HG03342 (cell line): ENCODE results near the gene CHD3.

ENCODE experiments used
- ATAC-seq: cut with Tn5 transposase; IDR thresholded peaks from one replicate; pipeline ENCODE4 v1.9.1; 2021; ENCODE audit warnings: mild to moderate bottlenecking, moderate library complexity; ENCODE audit not compliant: unreplicated experiment

The CHD3 gene

DNA sequence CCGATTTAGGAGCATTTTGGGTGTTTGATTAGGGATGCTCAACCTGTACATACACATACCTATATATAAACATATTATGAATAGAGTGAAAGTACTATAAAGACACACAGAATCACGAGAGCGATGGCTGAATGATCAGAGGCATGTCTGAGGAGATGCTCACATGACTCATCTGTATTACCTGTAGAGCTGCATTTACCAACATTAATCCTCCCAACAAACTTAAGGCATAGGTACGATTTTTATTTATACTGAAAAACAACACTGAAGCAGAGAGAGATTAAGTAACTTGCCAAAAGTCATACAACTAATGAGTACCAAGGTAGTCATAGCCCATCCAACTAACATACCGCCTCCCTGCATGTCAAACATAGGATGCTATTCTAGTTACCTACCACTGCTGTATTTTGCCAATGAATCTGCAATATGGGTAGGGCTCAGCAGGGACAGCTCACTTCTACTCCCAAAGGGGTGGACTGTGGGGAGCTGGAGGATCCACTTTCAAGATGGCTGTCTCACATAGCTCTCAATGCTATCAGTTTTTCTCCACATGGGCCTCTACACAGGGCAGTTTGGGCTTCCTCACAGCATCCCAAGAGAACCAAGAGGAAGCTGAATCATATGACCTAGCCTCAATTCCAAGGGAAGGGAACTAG lies 23.5 kb upstream of the CHD3 start:
- no peak for ATAC-seq

DNA sequence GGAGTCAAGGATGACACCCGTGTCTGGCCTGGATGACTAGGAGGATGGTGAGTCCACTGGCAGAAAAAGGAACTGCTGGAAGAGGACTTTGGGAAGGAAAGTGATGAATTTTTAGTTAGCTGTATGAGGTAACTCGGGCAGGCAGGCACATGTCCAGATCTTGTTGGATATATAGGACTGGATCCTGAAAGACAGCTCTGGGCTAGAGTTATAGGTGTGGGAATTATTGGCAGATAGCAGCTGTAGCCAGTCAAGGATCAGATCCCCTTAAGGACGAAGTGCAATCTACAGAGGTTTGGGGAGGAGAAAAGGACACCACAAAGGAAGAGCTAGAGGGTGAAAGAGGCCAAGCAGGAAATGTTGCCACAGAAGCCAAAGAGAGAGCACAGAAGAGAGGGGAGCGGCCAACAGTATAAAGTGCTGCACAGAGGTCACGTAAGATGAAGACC lies 20.7 kb upstream of the CHD3 start:
- ATAC-seq, result no peak

DNA sequence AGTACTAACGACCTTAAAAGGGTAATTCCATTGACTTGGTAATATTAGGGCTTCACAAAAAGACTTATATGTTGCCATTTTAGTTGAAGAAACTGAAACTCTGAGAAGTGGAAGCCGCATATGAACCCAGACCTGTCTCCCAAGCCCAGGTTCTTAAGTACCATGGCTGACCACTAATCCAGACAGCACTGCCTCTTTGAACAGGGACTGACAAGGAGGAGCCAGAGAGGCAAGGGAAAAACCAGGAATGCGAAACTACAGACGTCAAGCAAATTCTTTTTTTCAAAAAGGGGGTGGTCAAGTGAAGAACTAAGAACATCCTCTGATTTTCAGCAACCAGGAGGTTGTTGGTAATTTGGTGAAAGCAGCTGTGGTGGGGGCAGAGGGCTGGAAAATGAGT lies 15.5 kb upstream of the CHD3 start:
- no peak for ATAC-seq

DNA sequence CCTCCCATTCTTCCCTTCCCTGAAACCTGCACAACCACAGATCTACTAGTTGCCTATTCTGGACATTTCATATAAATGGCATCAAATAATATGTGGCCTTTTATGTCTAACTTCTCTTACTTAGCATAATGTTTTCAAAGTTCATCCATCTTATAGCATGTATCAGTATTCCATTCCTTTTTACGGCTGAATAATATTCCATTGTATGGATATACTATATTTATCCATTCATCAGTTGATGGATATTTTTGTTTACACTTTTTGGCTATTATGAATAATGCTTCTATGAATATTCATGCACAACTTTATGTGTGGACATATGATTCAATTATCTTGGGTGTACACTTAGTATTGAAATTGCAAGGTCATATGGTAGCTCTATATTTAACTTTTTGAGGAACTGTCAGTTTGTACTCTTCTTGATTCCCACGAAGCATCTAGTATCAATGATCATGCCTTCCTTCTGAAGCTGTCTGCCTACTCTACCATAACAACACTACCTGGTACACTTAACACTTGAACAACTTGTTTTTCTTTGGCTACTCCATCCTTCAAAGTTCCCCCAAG lies 12.7 kb upstream of the CHD3 start:
- ATAC-seq, result no peak

DNA sequence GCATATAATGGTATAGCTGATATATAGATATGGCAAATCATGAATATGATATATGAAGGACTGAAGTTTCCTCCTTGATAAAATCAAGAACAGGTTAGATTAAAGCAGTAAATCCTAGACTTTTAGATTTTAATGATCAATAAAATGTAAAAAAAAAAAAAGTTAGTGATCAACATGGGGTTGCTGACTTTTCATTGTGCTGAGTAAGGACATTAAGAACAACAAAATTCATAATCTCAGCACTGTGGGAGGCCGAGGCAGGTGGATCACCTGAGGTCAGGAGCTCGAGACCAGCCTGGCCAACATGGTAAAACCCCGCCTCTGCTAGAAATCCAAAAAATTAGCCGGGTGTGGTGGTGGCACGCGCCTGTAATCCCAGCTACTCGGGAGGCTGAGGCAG lies 10.4 kb upstream of the CHD3 start:
- no peak for ATAC-seq

DNA sequence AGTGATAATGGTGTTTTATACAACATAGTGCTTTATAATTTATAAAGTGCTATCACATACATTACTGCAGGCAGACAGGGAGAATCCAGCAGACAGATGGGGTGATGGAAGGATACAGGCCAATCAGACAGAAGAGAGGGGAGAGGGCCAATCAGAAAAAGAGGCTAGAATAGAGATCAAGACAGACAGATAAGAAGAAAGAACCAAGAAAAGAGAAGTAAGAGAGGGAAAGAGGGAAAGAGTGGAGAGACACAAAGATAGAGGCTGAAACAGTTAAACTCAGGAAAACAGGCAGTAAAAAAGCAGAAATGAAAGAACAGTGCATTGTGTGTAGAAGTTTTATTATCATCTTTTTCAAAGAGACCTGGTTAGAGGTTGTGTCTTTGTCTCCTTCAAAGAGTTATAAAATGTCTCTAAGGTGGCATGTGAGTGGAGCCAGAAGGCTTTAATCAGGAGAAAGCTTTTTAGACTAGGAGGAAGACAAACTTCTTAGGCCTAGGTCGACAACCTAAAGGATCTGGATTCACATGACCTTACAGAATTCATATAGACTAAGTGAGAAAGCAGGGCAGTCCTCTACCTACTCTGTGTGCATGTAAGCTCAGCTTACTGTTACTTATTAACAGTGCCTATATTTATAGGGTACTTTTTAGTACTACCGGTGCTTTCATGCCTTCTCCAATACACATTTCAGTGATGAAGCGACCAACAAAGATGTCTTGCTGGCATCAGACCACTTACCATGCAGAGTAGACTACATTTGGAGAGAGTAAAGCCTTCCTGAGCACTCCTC lies 8.3 kb upstream of the CHD3 start:
- ATAC-seq, result no peak

DNA sequence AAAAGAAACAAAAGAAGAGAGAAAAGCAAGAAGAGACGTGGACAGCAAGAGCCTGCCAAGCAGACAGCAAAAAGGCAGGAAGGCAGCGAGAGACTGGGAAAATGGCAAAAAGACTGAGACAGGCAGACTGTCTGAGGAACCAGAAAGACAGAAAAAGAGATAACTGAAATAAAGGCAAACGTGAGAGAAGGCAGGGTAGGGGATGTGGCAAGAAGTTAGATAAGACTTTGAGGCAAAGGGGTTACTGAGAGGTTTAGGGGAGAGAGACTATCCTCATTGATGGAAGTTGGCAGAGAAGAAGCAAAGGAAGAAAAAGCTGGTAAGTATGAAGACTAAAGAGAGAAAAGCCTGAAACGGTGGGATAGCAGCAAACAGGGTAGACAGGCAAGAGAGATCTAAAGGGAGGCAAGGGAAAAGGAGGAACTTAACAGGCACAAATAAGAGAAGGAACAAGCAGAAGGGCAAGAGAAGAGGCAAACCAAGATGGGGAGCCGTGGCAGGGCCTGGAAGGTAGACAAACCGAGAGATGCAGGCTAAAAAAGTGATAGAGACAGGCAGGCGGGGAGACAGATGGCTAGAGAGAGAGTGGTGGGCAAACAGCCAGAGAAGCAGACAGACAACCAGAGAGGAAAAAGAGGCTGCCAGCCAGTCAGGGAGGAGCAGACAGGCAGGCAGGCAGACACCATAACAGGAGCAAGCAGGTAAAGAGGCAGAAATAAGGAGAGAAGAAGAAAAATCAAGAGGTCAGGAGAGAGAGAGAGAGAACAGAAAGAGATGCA lies 7.1 kb upstream of the CHD3 start:
- ATAC-seq, result no peak

DNA sequence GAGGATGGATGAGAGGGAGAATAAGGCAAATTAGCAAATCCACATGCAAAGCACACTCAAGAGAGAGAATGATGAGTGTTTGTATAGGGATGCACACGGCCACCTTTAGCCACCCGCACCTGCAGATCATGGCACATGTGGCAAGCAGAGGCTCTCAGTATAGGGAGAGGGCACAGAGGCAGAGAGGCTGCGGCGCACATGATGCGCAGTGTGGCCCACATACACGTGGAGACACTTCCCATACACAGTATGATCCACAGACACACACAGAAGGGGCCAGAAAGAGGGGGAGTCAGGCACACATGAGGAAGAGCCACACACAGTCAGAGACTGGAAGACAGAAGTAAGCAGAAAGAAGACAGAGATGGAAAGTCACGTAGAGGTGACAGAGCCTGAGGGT lies 6.5 kb upstream of the CHD3 start:
- no peak for ATAC-seq

DNA sequence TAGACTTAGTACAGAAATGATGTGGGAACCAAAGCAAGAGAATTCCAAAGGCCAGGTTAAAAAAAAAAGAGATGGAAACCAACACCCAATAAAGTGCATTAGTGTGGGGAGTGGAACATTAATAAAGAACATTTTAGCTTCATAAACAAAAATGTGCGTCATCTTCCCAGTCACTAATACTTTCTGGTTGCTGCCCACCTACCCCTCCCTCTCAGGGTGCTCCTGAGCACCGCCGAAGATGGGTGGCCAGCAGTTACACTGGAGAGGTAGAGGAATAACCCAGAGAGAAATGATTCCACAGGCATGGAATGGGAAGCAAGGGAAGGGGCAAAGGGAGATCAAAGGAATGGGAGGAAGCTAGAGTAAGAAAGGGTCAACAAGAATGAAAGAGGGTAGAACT lies 6.0 kb upstream of the CHD3 start:
- ATAC-seq, result no peak

DNA sequence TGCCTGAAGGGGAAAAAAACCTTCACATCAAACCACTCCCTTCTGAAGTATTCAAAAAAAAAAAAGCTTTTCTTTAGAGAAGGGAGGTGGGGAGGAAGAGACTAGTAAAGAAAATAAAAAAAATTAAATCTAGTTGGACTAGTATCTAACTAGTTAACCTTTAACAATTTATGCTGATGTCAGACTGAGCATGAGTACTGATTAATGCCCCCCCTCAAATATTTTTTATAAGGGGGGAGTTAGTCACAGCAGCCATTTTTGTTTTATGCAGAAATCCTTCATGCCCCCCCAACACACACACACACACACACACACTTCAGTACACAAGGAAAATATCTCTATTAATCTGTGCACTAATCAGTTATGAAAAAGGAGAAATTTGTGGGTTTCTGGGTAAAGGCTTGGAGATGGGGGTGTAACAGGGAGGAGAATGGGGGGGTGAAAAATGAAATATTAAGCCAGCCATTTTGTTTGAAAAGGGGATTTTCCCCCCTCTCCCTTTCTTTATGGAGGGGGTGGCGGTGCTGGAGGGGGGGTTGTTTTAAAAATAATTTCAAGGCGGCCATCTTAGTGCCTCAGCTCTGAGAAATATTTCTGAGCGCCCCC lies 4.7 kb upstream of the CHD3 start:
- ATAC-seq, result no peak

DNA sequence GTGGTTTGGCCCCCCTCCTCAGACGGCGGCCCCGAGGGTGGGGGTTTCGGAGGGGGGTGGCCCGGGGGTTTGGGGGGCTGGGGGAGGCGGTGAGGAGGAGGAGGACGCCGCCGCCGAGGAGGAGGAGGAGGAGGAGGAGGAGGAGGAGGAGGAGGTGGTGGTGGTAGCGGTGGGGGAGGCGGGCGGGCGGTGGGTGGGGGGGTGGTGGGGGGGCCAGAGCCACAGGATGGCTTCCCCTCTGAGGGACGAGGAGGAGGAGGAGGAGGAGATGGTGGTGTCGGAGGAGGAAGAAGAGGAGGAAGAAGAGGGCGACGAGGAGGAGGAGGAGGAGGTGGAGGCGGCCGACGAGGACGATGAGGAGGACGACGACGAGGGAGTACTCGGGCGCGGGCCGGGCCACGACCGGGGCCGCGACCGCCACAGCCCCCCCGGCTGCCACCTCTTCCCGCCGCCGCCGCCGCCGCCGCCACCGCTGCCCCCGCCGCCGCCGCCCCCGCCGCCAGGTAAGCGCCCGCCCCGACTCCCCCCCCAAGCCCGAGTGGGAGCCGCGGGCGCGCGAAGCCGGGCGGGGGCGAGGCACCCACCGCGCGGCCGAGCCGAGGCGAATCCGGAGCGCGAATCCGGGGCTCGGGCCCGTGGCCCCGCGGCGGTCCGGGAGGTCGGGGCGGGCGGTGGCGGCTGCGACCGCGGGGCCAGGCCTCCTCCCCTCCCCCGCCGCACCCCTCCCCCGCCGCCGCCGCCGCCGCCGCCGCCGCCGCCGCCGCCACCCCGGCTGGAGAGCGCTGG lies 3.8 kb upstream of the CHD3 start:
- ATAC-seq, result no peak

DNA sequence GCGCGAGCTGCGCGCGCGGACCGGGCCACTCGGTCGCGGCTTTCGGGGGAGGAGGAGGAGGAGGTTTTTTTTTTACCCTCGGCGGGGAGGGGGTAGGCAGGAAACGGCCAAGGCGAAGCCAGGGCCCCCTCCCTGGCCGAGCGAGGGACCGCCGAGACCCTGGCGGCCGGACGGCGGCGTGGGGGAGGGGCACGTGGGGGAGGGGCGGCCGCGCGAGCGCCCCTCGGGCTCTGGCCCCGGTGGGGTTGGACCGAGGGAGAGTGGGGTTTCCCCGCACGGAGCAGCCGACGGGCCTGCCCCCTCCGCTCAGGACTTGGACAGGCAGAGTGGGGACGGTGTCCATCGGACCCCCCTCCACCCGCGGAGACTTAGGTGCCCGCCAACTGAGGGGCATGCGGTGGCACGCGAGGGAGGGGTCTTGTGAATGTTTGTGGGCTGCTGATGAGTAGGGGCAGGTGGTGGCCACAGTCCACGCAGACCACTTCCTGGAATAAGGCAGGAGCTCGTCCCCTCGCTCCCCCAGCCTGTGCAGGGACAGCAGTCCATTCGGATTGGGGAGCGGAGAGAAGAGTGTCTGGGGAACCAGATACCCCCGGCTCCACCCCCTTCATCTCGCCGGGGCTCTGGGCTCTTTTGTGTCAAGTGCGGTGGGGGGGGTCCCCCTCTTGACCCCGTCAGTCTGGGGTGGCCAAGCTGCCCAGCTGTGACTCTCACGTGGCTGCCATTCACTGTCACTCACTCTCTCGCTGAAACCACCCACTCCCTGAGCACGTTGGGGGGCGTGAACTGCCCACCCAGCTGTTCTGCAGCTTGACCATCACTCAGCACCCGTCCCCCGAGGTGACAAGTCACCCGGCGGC lies 3.0 kb upstream of the CHD3 start:
- no peak for ATAC-seq

DNA sequence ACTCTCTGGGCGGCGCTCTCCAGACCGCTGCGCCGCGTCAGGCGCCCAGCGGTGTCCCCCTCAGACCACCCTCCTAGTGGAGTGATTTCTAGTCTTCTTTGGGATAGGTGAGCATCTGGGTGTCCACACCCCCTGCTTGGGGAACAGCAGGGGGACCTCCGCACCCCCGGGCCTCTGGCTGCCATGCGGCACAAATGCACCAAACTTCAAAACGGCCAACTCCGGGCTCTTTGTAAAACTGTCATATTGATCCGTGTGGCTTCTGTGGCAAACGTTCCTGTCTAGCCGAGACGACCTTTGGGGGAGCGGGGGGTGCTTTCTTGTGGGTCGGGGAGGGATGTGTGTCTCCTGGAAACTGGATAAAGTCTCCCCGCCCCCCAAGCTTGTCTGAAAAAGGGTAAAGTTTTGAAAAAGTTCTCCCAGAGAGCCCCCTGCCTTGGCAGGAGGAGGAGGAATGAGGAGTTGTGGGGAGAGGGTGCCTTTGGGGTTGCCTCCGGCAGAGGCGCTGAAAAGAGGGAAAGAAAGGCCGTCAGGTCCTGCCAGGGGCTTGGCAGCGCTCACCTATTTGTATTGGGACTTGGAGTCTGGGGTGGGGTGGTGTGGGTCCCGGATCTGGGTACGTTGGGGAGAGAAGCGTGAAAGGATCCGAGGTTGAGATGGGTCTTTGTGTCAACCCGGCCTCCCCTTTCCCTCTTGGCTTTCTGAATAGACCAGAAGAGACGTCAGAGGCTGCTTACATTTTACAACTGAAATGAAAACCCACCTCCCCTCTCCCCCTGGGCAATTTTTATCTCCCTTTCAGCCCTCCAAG lies 2.2 kb upstream of the CHD3 start:
- no peak for ATAC-seq

DNA sequence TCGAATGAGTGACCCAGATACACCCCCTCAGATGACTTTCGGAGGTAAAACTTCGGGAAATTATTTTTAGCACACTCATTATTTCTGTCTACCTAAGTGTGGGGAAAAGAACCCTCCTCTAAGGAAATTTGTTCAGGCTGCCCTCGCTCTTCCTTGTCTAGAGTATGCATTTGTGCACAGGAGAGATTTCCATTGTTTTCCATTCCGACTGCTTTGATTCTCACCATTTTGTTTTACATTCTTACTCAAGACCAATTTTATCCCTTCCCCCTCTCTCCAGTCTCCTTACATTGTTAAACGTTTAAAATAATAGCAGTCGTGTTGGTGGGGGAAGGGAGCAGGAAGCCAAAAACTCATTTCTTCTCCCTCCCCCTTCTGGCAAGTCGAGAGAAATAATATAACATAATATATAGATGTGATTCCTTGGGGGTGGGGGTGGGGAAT lies 1.5 kb upstream of the CHD3 start:
- ATAC-seq, result no peak

DNA sequence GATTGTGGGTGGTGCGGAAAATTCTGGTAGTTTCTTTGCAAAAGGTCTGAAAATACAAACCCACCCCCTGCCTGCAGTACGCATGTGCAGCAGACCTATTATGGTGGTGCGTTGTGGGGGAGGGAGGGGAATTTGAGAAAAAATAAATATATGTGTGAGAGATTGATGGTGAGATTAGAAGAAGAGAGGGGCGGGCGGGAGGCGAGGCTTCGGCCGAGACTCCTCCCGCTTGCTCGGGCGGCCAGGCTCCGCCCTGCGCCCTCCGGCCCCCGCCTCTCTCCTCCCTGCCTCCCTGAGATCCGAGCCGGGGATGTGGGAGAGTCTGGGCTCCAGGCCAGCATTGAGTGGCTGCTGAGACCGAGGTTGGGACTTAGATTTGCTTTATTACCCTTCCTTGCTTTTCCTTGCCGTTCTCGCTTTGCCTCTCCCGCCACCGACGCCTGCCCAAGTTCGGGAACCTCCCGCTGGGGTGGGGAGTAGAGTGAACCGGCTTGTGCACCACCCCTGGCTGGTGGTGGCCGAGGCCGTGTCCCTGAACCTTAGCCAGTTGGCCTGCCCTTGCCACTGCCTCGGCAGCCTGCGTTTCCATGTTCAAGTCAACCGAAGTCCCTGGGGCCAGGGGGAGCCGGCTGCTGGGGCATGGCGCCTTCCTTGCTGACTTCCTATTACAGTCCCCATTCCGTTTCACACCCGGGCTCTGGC lies 956 bp upstream of the CHD3 start:
- ATAC-seq, result peak; percentile 46

DNA sequence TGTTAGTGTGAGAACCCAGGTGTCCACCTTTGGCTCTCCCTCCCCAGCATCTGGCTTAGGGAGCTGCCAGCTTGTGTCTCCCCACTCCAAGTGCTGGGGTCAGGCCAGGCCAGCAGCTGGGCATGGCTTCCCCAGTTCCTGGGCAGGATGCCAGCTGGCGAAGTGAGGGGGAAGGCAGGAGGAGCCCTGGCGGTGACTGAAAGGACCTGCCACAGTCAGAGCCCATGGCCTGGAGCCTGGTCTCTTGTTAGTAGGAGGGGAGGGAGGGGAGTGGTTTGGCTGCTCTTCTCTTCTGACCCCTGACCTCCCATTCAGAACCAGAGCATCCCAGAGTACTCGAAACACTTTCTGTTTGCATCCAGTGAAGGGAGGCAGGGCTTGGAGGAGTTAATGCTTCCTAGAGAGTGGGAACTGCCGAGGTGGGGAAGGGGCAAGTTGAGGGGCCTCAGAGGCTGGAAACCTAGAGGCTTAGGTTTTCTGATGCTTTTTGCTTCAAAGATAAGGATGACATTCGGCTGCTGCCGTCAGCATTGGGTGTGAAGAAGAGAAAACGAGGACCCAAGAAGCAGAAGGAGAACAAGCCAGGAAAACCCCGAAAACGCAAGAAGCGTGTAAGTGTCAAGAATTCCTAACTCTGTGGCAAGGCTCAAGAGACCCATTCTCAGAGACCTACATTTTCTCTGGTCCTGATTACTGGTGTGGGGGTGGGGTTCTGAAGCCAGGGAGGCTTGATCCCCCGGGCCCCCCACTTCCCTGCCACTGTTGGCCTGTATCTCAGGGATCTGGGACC lies 772 bp downstream of the CHD3 start:
- no peak for ATAC-seq
